Measurements from ENCODE around the gene TGM1. TPM values are rescaled to one million over a fixed set of nuclear protein-coding genes. Genes with fewer than 3 reads are reported as not detected.
A peak's percentile ranks its signal among the peaks of the same experiment; 100 is the strongest.

TGM1 gene
- total RNA-seq, 1 experiment from 2014 or later, result 2.9 TPM

DNA sequence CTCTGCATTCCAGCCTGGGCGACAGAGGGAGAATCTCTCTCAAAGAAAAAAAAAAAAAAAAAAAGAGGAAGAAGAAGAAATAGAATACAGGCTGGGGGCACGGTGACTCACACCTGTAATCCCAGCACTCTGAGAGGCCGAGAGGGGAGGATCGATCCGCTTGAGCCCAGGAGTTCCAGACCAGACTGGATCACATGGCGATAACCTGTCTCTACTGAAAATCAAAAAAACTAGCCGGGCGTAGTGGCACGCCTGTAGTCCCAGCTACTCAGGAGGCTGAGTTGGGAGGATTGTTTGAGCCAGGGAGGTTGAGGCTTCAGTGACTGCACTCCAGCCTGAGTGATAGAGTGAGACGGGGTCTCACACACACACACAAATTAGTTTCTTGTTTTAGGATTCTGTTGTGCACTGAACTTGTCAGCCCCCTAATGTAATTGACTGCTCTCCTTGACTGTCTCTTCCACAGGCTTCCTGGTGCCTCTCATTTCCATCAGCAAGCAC, 19.6 kb downstream of the TGM1 start:
- Histone ChIP-seq H3K18ac (ENCODE audit: insufficient read length, low read depth, low read length) (no peak overlapping the region), H3T11ph (ENCODE audit: low read length) (no peak overlapping the region), H3K14ac (ENCODE audit: insufficient read depth, low read length) (no peak overlapping the region; the same call in 1 of the 2 replicates), H2BK15ac (ENCODE audit: low read depth, low read length) (no peak overlapping the region), H2BK5ac (ENCODE audit: insufficient read length, low read length) (no peak overlapping the region), H3K23me2 (ENCODE audit: insufficient read length, low read depth, low read length, poor library complexity, severe bottlenecking) (peaks cover 6% of the 10 kb centered on the region), H2BK120ac (ENCODE audit: low read depth, low read length, poor library complexity, severe bottlenecking) (no peak overlapping the region), H2BK12ac (ENCODE audit: insufficient read length, low read depth, low read length) (peak overlapping the region; percentile 39), H3K4ac (ENCODE audit: low read depth, low read length) (no peak overlapping the region), H3K27ac (ENCODE audit: insufficient read length, low read depth, low read length) (no peak overlapping the region), H3K9me3 (ENCODE audit: control insufficient read depth, low read depth, low read length) (no peaks in the 10 kb centered on the region), H4K5ac (ENCODE audit: insufficient read length, low read depth, low read length) (no peak overlapping the region), H4K20me1 (ENCODE audit: control insufficient read depth, insufficient read depth, insufficient read length) (peaks cover 2% of the 10 kb centered on the region), H3K4me2 (ENCODE audit: insufficient read depth, insufficient read length, low read length) (peak overlapping the region; percentile 47), H3K23ac (ENCODE audit: insufficient read length, low read depth, low read length) (no peak overlapping the region), H3K79me2 (ENCODE audit: insufficient read depth, low read length) (no peaks in the 10 kb centered on the region), H2BK20ac (ENCODE audit: low read depth, low read length, poor library complexity, severe bottlenecking) (no peak overlapping the region), H2AFZ (ENCODE audit: low read length) (no peak overlapping the region), H3K27me3 (ENCODE audit: insufficient read depth, low read length) (no peaks in the 10 kb centered on the region), H4K8ac (replicated peaks; ENCODE audit: insufficient read length, low read depth, low read length) (no peak overlapping the region), H2AK5ac (ENCODE audit: insufficient read length, low read length) (no peak overlapping the region), H4K91ac (ENCODE audit: insufficient read length, low read depth, low read length) (no peak overlapping the region), H3K4me1 (ENCODE audit: insufficient read depth, low read length) (no peaks in the 10 kb centered on the region), H3K79me1 (ENCODE audit: insufficient read depth, low read depth, low read length, poor library complexity, severe bottlenecking) (no peaks in the 10 kb centered on the region), H3K9ac (ENCODE audit: extremely low read depth, insufficient read length, low read length) (peak overlapping the region; percentile 19), H3K56ac (ENCODE audit: insufficient read length, low read depth, low read length) (no peak overlapping the region)
- no CpG with 5 or more reads among the region's 10 CpGs for WGBS (ENCODE audit: extremely low coverage, insufficient read length, low lambda C conversion rate)
- TF ChIP-seq, protein P1, sequence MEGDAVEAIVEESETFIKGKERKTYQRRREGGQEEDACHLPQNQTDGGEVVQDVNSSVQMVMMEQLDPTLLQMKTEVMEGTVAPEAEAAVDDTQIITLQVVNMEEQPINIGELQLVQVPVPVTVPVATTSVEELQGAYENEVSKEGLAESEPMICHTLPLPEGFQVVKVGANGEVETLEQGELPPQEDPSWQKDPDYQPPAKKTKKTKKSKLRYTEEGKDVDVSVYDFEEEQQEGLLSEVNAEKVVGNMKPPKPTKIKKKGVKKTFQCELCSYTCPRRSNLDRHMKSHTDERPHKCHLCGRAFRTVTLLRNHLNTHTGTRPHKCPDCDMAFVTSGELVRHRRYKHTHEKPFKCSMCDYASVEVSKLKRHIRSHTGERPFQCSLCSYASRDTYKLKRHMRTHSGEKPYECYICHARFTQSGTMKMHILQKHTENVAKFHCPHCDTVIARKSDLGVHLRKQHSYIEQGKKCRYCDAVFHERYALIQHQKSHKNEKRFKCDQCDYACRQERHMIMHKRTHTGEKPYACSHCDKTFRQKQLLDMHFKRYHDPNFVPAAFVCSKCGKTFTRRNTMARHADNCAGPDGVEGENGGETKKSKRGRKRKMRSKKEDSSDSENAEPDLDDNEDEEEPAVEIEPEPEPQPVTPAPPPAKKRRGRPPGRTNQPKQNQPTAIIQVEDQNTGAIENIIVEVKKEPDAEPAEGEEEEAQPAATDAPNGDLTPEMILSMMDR (conservative IDR thresholded peaks at IDR 0.05), result no peak
- Mint-ChIP-seq H3K4me1 (peaks cover 11 to 12% of the 10 kb centered on the region in 2 experiments), H3K9me3 (no peaks in the 10 kb centered on the region), H3K27me3 (ENCODE audit: low read depth) (peaks cover 8% of the 10 kb centered on the region; the same call in 1 of the 2 replicates), H3K36me3 (ENCODE audit: insufficient read depth in 1 of 3, low read depth in 3 of 3) (peaks cover 12 to 28% (median 24%) of the 10 kb centered on the region in 3 experiments; a peak in 6 of 7 replicates), H3K27ac (peak overlapping the region; percentile 99 to 100 (median 100); a peak in 3 of 7 replicates), H3K4me3 (peak overlapping the region; percentile 92 to 96)
- no peak for DNase-seq
